ENCODE measurements around the gene PLEK. TPM values are rescaled to one million over a fixed set of nuclear protein-coding genes. Genes with fewer than 3 reads are reported as not detected.
A peak's percentile ranks its signal among the peaks of the same experiment; 100 is the strongest.

Gene PLEK
- total and polyA plus RNA-seq, 2 donors (not counting 3 experiments of a cell fraction or from before 2014, with no cell fraction given): 0.03 to 0.11 TPM

GRCh38 chr2:68362069-68362468 is 3.0 kb upstream of the PLEK start:
- CTCF ChIA-PET: no interaction called here
- FAIRE-seq (peak; percentile 76), DNase-seq (ENCODE audit: low read depth, low spot score) (peak; percentile 58)
- H4K20me1 ChIP-seq (replicated peaks; ENCODE audit: control insufficient read depth, extremely low read depth, insufficient read depth, low read length): no peaks in the 10 kb centered on the region
- no peak overlapping the region for H3K4me3 ChIP-seq (replicated peaks in 1 of 3; ENCODE audit: insufficient read depth in 1 of 3, low read depth in 1 of 3, low read length in 3 of 3)
- POLR2A ChIA-PET: no interaction called here
- no TSS peak for BruUV-seq (replicated peaks)
- H3K9me1 ChIP-seq (replicated peaks; ENCODE audit: control insufficient read depth, extremely low read depth, insufficient read depth, low read length): no peaks in the 10 kb centered on the region
- no peak overlapping the region for H3K4me2 ChIP-seq (ENCODE audit: insufficient read depth, low read length)
- no peaks in the 10 kb centered on the region for H3K79me2 ChIP-seq (ENCODE audit: control insufficient read depth, insufficient read depth, low read length)
- H3K9ac ChIP-seq (replicated peaks; ENCODE audit: extremely low read depth, insufficient read depth, low read length): no peak overlapping the region
- dilution Hi-C loops (cut with MboI; ENCODE audit: extremely low pct_ligation_motif_present, low sequenced_read_pairs) (no loop called here), intact Hi-C loops (cut with micrococcal nuclease) (loop anchor here (1.0 to 2.0 kb wide), 2 partner anchors 43 to 79 kb away; partner anchors contain the start of gene CNRIP1)
- H2AFZ ChIP-seq (ENCODE audit: low read depth, low read length): peak overlapping the region; percentile 84
- no peaks in the 10 kb centered on the region for H3K36me3 ChIP-seq (ENCODE audit: control insufficient read depth in 2 of 2, extremely low read depth in 1 of 2, insufficient read depth in 2 of 2, low read length in 2 of 2)
- H3K4me1 ChIP-seq (ENCODE audit: control insufficient read depth, extremely low read depth, insufficient read depth, low read length): no peaks in the 10 kb centered on the region
- H3K27ac ChIP-seq (ENCODE audit: insufficient read depth, low read depth, low read length): no peak overlapping the region
- H3K9me3 ChIP-seq (replicated peaks; ENCODE audit: control insufficient read depth, insufficient read depth, low read length): no peaks in the 10 kb centered on the region
- no peaks in the 10 kb centered on the region for H3K27me3 ChIP-seq (ENCODE audit: control insufficient read depth in 2 of 2, insufficient read depth in 2 of 2, low read length in 2 of 2)
- TF ChIP-seq EZH2 (IDR thresholded peaks at IDR 0.05; ENCODE audit: borderline replicate concordance, low read depth, low read length, severe bottlenecking) (no peak), MAX (IDR thresholded peaks at IDR 0.05; ENCODE audit: insufficient read depth, insufficient read length) (peak; percentile 94), POLR2AphosphoS5 (IDR thresholded peaks at IDR 0.05; ENCODE audit: insufficient read depth, low read depth, low read length) (peak; percentile 45), MYC (IDR thresholded peaks at IDR 0.05; ENCODE audit: low read depth, low read length) (peak; percentile 99), CTCF (IDR thresholded peaks at IDR 0.05; ENCODE audit: extremely low read depth in 1 of 2, insufficient read depth in 1 of 2, low read depth in 1 of 2, low read length in 2 of 2) (peak; percentile 78 to 84)

- Histone ChIP-seq H3K36me3 (ENCODE audit: control insufficient read depth in 2 of 2, extremely low read depth in 1 of 2, insufficient read depth in 2 of 2, low read length in 2 of 2) (no peaks in the 10 kb centered on the region), H3K9ac (replicated peaks; ENCODE audit: extremely low read depth, insufficient read depth, low read length) (no peak overlapping the region), H3K27ac (ENCODE audit: insufficient read depth, low read depth, low read length) (no peak overlapping the region), H2AFZ (ENCODE audit: low read depth, low read length) (peak overlapping the region; percentile 51), H3K9me3 (replicated peaks; ENCODE audit: control insufficient read depth, insufficient read depth, low read length) (no peaks in the 10 kb centered on the region), H4K20me1 (replicated peaks; ENCODE audit: control insufficient read depth, extremely low read depth, insufficient read depth, low read length) (no peaks in the 10 kb centered on the region), H3K79me2 (ENCODE audit: control insufficient read depth, insufficient read depth, low read length) (no peaks in the 10 kb centered on the region), H3K4me1 (ENCODE audit: control insufficient read depth, extremely low read depth, insufficient read depth, low read length) (no peaks in the 10 kb centered on the region), H3K4me2 (ENCODE audit: insufficient read depth, low read length) (no peak overlapping the region), H3K4me3 (replicated peaks in 1 of 3; ENCODE audit: insufficient read depth in 1 of 3, low read depth in 1 of 3, low read length in 3 of 3) (no peak overlapping the region), H3K27me3 (ENCODE audit: control insufficient read depth in 2 of 2, insufficient read depth in 2 of 2, low read length in 2 of 2) (peaks cover 0 to 3% of the 10 kb centered on the region in 2 experiments), H3K9me1 (replicated peaks; ENCODE audit: control insufficient read depth, extremely low read depth, insufficient read depth, low read length) (no peaks in the 10 kb centered on the region)
- dilution Hi-C loops (cut with MboI; ENCODE audit: extremely low pct_ligation_motif_present, low sequenced_read_pairs): no loop called here
- no TSS peak for BruUV-seq (replicated peaks)
- POLR2A ChIA-PET: no interaction called here
- CTCF ChIA-PET: no interaction called here
- DNase-seq (ENCODE audit: low read depth, low spot score): no peak
- no peak for FAIRE-seq
- intact Hi-C loops (cut with micrococcal nuclease): loop anchor here (1.0 to 2.0 kb wide), 2 partner anchors 44 to 79 kb away; partner anchors contain the start of gene CNRIP1
- TF ChIP-seq CTCF (IDR thresholded peaks at IDR 0.05; ENCODE audit: extremely low read depth in 1 of 2, insufficient read depth in 1 of 2, low read depth in 1 of 2, low read length in 2 of 2) (no peak), FOS (IDR thresholded peaks at IDR 0.05; ENCODE audit: borderline replicate concordance, insufficient read depth, low read length) (no peak), POLR2A (IDR thresholded peaks at IDR 0.05; ENCODE audit: low read depth, low read length) (no peak), GATA2 (IDR thresholded peaks at IDR 0.05; ENCODE audit: insufficient read depth, insufficient read length, low read depth, low read length) (no peak), EZH2 (IDR thresholded peaks at IDR 0.05; ENCODE audit: borderline replicate concordance, low read depth, low read length, severe bottlenecking) (no peak), MYC (IDR thresholded peaks at IDR 0.05; ENCODE audit: low read depth, low read length) (no peak), POLR2AphosphoS5 (IDR thresholded peaks at IDR 0.05; ENCODE audit: insufficient read depth, low read depth, low read length) (no peak), JUN (IDR thresholded peaks at IDR 0.05; ENCODE audit: borderline replicate concordance, insufficient read depth, insufficient read length, low read depth) (no peak), MAX (IDR thresholded peaks at IDR 0.05; ENCODE audit: insufficient read depth, insufficient read length) (no peak)
These were observed 2.3 kb upstream of the PLEK start for GRCh38 chr2:68362749-68363148.
